NB4 (cell line): ENCODE data around the gene COBL.

Experiments
- DNase-seq: peaks from one replicate; pipeline ENCODE4 v3.0.0; 2010; ENCODE audit warnings: low read depth
- H3K4me3 ChIP-seq: one replicate; pipeline ENCODE4 v1.5.1; 2011; ENCODE audit warnings: mild to moderate bottlenecking, low read depth, low read length, moderate library complexity
- MYC ChIP-seq: IDR thresholded peaks from 2 replicates; pipeline ENCODE4 v1.6.1; 2011; ENCODE audit warnings: low read depth, low read length
- POLR2A ChIP-seq: IDR thresholded peaks from 2 replicates; pipeline ENCODE4 v1.6.1; 2011; ENCODE audit warnings: mild to moderate bottlenecking; ENCODE audit not compliant: insufficient read length; ENCODE audit errors: extremely low read depth
- TF ChIP-seq, protein P1 (sequence below): IDR thresholded peaks from one replicate; pipeline ENCODE4 v1.5.1; 2012; ENCODE audit warnings: low read depth, low read length
- TF ChIP-seq, protein P2 (sequence below): IDR thresholded peaks from 2 replicates; pipeline ENCODE4 v1.6.1; 2011; ENCODE audit warnings: low read depth, low read length

COBL gene

GRCh38 chr7:51078653-51079052 is 238.0 kb downstream of the COBL start:
- no peak overlapping the region for H3K4me3 ChIP-seq
- DNase-seq = no peak
- TF ChIP-seq, protein P1, sequence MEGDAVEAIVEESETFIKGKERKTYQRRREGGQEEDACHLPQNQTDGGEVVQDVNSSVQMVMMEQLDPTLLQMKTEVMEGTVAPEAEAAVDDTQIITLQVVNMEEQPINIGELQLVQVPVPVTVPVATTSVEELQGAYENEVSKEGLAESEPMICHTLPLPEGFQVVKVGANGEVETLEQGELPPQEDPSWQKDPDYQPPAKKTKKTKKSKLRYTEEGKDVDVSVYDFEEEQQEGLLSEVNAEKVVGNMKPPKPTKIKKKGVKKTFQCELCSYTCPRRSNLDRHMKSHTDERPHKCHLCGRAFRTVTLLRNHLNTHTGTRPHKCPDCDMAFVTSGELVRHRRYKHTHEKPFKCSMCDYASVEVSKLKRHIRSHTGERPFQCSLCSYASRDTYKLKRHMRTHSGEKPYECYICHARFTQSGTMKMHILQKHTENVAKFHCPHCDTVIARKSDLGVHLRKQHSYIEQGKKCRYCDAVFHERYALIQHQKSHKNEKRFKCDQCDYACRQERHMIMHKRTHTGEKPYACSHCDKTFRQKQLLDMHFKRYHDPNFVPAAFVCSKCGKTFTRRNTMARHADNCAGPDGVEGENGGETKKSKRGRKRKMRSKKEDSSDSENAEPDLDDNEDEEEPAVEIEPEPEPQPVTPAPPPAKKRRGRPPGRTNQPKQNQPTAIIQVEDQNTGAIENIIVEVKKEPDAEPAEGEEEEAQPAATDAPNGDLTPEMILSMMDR = no peak
- TF ChIP-seq, protein P2, sequence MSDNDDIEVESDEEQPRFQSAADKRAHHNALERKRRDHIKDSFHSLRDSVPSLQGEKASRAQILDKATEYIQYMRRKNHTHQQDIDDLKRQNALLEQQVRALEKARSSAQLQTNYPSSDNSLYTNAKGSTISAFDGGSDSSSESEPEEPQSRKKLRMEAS = no peak
- no peak for TF ChIP-seq MYC

- TF ChIP-seq MYC (no peak), POLR2A (no peak)
- TF ChIP-seq, protein P2 = no peak
- TF ChIP-seq, protein P1 = no peak
- DNase-seq = no peak
- no peak overlapping the region for H3K4me3 ChIP-seq
These were observed 238.6 kb downstream of the COBL start for GRCh38 chr7:51077987-51078370.

DNA sequence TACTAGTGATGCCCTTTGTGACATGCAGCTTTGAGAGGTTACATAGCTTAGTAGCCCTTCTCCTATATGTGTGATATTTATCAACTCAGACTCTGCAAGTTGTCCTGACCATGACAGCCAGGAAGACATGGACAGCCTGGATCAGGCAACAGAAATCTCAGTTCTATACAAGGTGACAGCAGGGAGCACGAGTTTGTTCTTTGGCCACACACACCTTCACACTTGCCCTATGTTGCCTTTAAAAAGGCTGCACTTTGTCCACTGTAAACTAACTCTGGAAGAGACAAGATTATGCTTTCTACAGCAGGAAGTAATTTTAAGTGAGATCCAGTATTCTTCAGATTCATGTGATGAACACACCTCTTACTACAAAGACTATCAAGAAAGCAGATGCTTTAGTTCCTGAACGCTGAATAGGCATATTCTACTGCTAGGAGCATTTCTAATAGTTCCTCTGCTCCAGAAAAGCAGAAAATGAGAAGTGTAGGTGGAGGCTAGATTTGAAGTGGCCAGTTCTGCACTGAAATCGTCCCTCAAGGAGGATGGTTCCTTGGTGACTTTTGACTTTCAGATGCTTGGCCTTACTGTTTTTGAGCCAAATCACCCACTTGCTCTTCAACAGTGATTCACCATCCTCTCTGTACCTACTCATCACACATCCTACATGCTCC is 239.2 kb downstream of the COBL start:
- TF ChIP-seq POLR2A = no peak
- no peak for TF ChIP-seq MYC
- TF ChIP-seq, protein P1 = no peak
- TF ChIP-seq, protein P2 = no peak
- no peak overlapping the region for H3K4me3 ChIP-seq
- DNase-seq = no peak

DNA sequence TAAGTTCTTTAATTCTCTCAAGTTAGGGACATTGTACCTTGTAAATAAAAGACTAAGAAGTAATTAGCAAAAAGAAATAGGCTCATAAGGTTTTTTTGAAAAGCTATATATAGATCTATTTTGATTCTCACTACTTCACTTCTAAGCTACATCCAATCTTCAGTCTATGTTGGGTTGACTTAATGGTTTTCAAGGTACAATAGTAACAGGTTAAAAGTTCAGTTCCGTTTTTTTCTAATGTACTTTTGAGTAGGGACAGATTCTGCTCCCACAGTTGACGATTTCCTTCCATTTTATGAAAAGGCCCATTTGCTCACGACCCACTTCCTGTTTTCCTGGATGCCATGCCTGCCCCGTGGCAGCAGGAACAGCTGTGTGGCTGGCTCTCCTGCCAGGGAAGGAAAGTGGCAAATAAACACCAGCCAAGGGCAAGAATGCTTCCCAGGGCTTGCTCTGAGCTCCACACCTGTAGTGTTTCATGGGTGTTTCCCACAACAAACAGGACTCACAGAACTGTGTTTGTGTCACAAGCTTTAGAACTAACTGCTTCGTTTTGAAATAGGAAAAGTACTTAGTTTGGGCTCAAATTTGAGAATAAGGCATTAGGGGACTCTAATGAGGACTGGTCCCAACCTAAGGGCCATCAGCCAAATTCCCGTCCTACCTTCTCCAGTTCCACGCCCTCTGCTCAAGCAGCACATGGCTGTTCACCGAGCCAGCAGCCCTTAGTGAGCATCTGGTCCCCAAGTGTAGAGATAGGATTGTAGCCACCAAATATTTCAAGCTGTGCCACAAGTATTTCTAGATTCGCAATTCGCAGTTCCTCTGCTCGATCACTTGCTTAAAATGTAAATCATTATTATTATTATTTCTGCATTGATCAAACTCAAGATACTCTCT is 240.7 kb downstream of the COBL start:
- no peak overlapping the region for H3K4me3 ChIP-seq
- TF ChIP-seq, protein P2 = no peak
- TF ChIP-seq, protein P1 = no peak
- peak; percentile 22 for DNase-seq

GRCh38 chr7:51073171-51073570 is 243.4 kb downstream of the COBL start:
- no peak overlapping the region for H3K4me3 ChIP-seq
- DNase-seq = no peak
- TF ChIP-seq MYC = no peak
- TF ChIP-seq, protein P2 = no peak
- TF ChIP-seq POLR2A = no peak
- TF ChIP-seq, protein P1 = no peak
